Thoracic aorta (tissue), 2 donors: ENCODE measurements around the gene PDIK1L. TPM values are rescaled to one million over a fixed set of nuclear protein-coding genes. Genes with fewer than 3 reads are reported as not detected.

Experiments used
- ATAC-seq: fragments of 150-250 bp; one replicate; pipeline ENCODE4 v1.8.0; 2017; ENCODE audit warnings: low read depth; ENCODE audit not compliant: insufficient number of reproducible peaks, low FRiP score
- DNase-seq: peaks from one replicate; pipeline ENCODE4 v3.0.0-alpha.2; 2020; ENCODE audit warnings: low spot score
- H3K27ac ChIP-seq, 2 donors: fragments of 200-600 bp; sonication (generic); 1 replicate in 1 of 2; 2 replicates in 1 of 2; pipeline ENCODE4 v1.5.1; 2016; ENCODE audit warnings: mild to moderate bottlenecking in 2 of 2, moderate library complexity in 2 of 2
- H3K27me3 ChIP-seq: fragments of 200-600 bp; sonication (generic); replicated peaks from 2 replicates; pipeline ENCODE4 v1.6.0; 2016; ENCODE audit warnings: mild to moderate bottlenecking; ENCODE audit not compliant: insufficient read depth
- H3K36me3 ChIP-seq: fragments of 200-600 bp; sonication (generic); one replicate; pipeline ENCODE4 v1.5.1; 2016
- H3K4me1 ChIP-seq, 2 donors: fragments of 200-600 bp; sonication (generic); 1 replicate in 1 of 2; 2 replicates in 1 of 2; pipeline versions ENCODE4 v1.5.1 to v1.6.0; 2016; ENCODE audit warnings: low read depth in 2 of 2, mild to moderate bottlenecking in 1 of 2; ENCODE audit not compliant: control insufficient read depth in 1 of 2
- H3K4me3 ChIP-seq: fragments of 200-600 bp; sonication (generic); 2 replicates; pipeline ENCODE4 v1.5.1; 2016; ENCODE audit warnings: mild to moderate bottlenecking
- H3K9me3 ChIP-seq: fragments of 200-600 bp; sonication (generic); 2 replicates; pipeline ENCODE4 v1.5.1; 2016
- CTCF ChIP-seq: fragments of 200-600 bp; sonication (generic); IDR thresholded peaks from one replicate; pipeline ENCODE4 v1.5.1; 2019; ENCODE audit warnings: antibody characterized with exemption
- total RNA-seq, 2 donors: library from RNA; depleted of rRNA; stranded (reverse); fragments of >200 nt; gene quantifications; one replicate each; pipeline versions ENCODE4 v1.1.0 to v1.2.3, GENCODE V29; 2016

Gene PDIK1L
- total RNA-seq, 2 donors from 2014 or later, result 9.6 to 10.4 TPM

- H3K9me3 ChIP-seq, result no peaks in the 10 kb centered on the region
- no peak for ATAC-seq
- H3K4me1 ChIP-seq, result no peaks in the 10 kb centered on the region
- H3K27ac ChIP-seq, result no peak overlapping the region
- H3K36me3 ChIP-seq, result no peaks in the 10 kb centered on the region
- no peak overlapping the region for H3K4me3 ChIP-seq
- DNase-seq, result no peak
- TF ChIP-seq CTCF, result no peak
- H3K27me3 ChIP-seq, result no peaks in the 10 kb centered on the region
These were observed 34.1 kb upstream of the PDIK1L start for GRCh38 chr1:26077524-26077923.

GRCh38 chr1:26078286-26079177 is 33.1 kb upstream of the PDIK1L start:
- Histone ChIP-seq H3K4me1 (no peaks in the 10 kb centered on the region), H3K4me3 (no peak overlapping the region), H3K9me3 (no peaks in the 10 kb centered on the region), H3K27me3 (no peaks in the 10 kb centered on the region), H3K27ac (no peak overlapping the region), H3K36me3 (no peaks in the 10 kb centered on the region)
- no peak for ATAC-seq
- TF ChIP-seq CTCF, result no peak
- DNase-seq, result no peak

GRCh38 chr1:26079178-26079563 is 32.5 kb upstream of the PDIK1L start:
- DNase-seq (no peak), ATAC-seq (no peak)
- H3K27me3 ChIP-seq, result no peaks in the 10 kb centered on the region
- H3K9me3 ChIP-seq, result no peaks in the 10 kb centered on the region
- H3K4me3 ChIP-seq, result no peak overlapping the region
- H3K4me1 ChIP-seq, result no peaks in the 10 kb centered on the region
- H3K36me3 ChIP-seq, result no peaks in the 10 kb centered on the region
- no peak overlapping the region for H3K27ac ChIP-seq
- TF ChIP-seq CTCF, result no peak

- Histone ChIP-seq H3K9me3 (no peaks in the 10 kb centered on the region), H3K4me3 (no peak overlapping the region), H3K27me3 (no peaks in the 10 kb centered on the region), H3K27ac (no peak overlapping the region), H3K36me3 (no peaks in the 10 kb centered on the region), H3K4me1 (no peaks in the 10 kb centered on the region)
- TF ChIP-seq CTCF, result no peak
- ATAC-seq, result no peak
- no peak for DNase-seq
These were observed 31.4 kb upstream of the PDIK1L start for GRCh38 chr1:26079960-26080814.
